Ascending aorta (tissue), 2 donors: ENCODE results near the gene MLN. TPM values are rescaled to one million over a fixed set of nuclear protein-coding genes. Genes with fewer than 3 reads are reported as not detected.
"Not testable (repeated sequence)": the region's sequence is repeated elsewhere in the genome, so short reads cannot be mapped to it uniquely, and the experiment has no call there.

ENCODE experiments used
- DNase-seq, 2 donors: peaks; one replicate each; pipeline ENCODE4 v3.0.0-alpha.2; 2019; ENCODE audit warnings: low spot score in 2 of 2
- H3K27ac ChIP-seq, 2 donors: fragments of 200-600 bp; sonication (generic); one replicate each; pipeline ENCODE4 v1.5.1; 2016 to 2017; ENCODE audit warnings: mild to moderate bottlenecking in 1 of 2
- H3K27me3 ChIP-seq: fragments of 200-600 bp; sonication (generic); one replicate; pipeline ENCODE4 v1.5.1; 2017
- H3K36me3 ChIP-seq, 2 donors: fragments of 200-600 bp; sonication (generic); one replicate each; pipeline ENCODE4 v1.5.1; 2016
- H3K4me1 ChIP-seq, 2 donors: fragments of 200-600 bp; sonication (generic); one replicate each; pipeline ENCODE4 v1.5.1; 2016 to 2017; ENCODE audit warnings: mild to moderate bottlenecking in 1 of 2
- H3K4me3 ChIP-seq, 2 donors: fragments of 200-600 bp; sonication (generic); one replicate each; pipeline ENCODE4 v1.5.1; 2016 to 2017; ENCODE audit warnings: mild to moderate bottlenecking in 1 of 2
- H3K9me3 ChIP-seq, 2 donors: fragments of 200-600 bp; sonication (generic); one replicate each; pipeline ENCODE4 v1.5.1; 2016
- intact Hi-C: fragments of 100-400 bp; cut with DNase I; formaldehyde crosslinking; loops from one replicate; pipeline ENCODE4 v1.15.1; 2023
- total RNA-seq: library from RNA; depleted of rRNA; stranded (reverse); fragments of >200 nt; gene quantifications from one replicate; pipeline ENCODE4 v1.1.0, GENCODE V29; 2016
- TF ChIP-seq, protein P1 (sequence below), 3 experiments: fragments of 200-600 bp in 2 of 3; fragments of 450-650 bp in 1 of 3; sonication (generic) in 2 of 3; IDR thresholded peaks; one replicate each; pipeline ENCODE4 v1.5.1; 2016 to 2019; ENCODE audit warnings: antibody characterized with exemption in 3 of 3, mild to moderate bottlenecking in 1 of 3, moderate library complexity in 1 of 3

Gene MLN
- total RNA-seq, 1 donor from 2014 or later, result not detected

DNA sequence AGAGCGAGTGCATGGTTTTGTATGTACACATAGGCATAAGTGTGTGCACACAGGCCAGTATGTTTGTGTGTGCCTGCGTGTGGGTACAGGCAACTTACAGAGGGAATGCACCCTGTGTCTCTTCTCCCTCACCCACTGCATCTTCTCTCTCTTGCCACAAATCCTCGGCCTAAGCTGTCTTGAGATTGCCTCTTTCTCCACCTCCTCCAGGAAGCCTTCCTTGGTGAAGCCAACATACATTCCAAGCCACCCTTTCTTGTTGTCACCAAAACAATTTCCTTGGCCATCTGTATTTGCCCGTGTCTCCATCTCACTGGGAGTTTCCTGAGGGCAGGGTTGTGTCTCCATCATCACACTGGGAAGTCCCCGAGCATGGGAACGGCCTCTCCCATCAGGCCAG is 29.8 kb upstream of the MLN start:
- TF ChIP-seq, protein P1, sequence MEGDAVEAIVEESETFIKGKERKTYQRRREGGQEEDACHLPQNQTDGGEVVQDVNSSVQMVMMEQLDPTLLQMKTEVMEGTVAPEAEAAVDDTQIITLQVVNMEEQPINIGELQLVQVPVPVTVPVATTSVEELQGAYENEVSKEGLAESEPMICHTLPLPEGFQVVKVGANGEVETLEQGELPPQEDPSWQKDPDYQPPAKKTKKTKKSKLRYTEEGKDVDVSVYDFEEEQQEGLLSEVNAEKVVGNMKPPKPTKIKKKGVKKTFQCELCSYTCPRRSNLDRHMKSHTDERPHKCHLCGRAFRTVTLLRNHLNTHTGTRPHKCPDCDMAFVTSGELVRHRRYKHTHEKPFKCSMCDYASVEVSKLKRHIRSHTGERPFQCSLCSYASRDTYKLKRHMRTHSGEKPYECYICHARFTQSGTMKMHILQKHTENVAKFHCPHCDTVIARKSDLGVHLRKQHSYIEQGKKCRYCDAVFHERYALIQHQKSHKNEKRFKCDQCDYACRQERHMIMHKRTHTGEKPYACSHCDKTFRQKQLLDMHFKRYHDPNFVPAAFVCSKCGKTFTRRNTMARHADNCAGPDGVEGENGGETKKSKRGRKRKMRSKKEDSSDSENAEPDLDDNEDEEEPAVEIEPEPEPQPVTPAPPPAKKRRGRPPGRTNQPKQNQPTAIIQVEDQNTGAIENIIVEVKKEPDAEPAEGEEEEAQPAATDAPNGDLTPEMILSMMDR (IDR thresholded peaks at IDR 0.05), result no peak
- intact Hi-C loops, result no loop called here
- no peak overlapping the region for H3K4me3 ChIP-seq
- no peaks in the 10 kb centered on the region for H3K36me3 ChIP-seq
- H3K4me1 ChIP-seq, result no peaks in the 10 kb centered on the region
- no peaks in the 10 kb centered on the region for H3K27me3 ChIP-seq
- no peak for DNase-seq
- no peak overlapping the region for H3K27ac ChIP-seq
- no peaks in the 10 kb centered on the region for H3K9me3 ChIP-seq

GRCh38 chr6:33832831-33833230 is 29.0 kb upstream of the MLN start:
- H3K36me3 ChIP-seq, DNase-seq, H3K9me3 ChIP-seq, H3K27me3 ChIP-seq, H3K4me3 ChIP-seq, H3K27ac ChIP-seq, H3K4me1 ChIP-seq, intact Hi-C loops: not testable (repeated sequence)

DNA sequence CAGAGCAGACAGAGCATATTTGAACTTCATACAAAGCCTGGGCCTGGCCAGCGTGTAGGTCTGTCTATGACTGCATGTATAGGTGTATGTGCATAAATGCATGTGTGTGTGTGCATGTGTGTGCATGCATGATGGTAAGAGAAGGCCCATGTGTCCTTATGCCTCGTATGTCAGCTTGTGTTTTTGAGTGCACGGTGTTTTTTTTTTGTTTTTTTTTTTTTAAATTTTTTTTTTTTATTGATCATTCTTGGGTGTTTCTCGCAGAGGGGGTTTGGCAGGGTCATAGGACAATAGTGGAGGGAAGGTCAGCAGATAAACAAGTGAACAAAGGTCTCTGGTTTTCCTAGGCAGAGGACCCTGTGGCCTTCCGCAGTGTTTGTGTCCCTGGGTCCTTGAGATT is 27.9 kb upstream of the MLN start:
- H3K36me3 ChIP-seq, DNase-seq, intact Hi-C loops, H3K9me3 ChIP-seq, H3K4me3 ChIP-seq, H3K27ac ChIP-seq, H3K27me3 ChIP-seq, H3K4me1 ChIP-seq: not testable (repeated sequence)

- intact Hi-C loops, result no loop called here
- Histone ChIP-seq H3K4me3 (no peak overlapping the region), H3K9me3 (no peaks in the 10 kb centered on the region), H3K4me1 (no peaks in the 10 kb centered on the region), H3K27ac (no peak overlapping the region), H3K27me3 (no peaks in the 10 kb centered on the region), H3K36me3 (no peaks in the 10 kb centered on the region)
- TF ChIP-seq, protein P1 (IDR thresholded peaks at IDR 0.05), result no peak
- DNase-seq, result no peak
Observed at GRCh38 chr6:33830635-33831240, 26.9 kb upstream of the MLN start.

- no peaks in the 10 kb centered on the region for H3K36me3 ChIP-seq
- intact Hi-C loops, result no loop called here
- DNase-seq, result no peak
- no peak overlapping the region for H3K27ac ChIP-seq
- H3K4me1 ChIP-seq, result no peaks in the 10 kb centered on the region
- no peak overlapping the region for H3K4me3 ChIP-seq
- no peaks in the 10 kb centered on the region for H3K27me3 ChIP-seq
- H3K9me3 ChIP-seq, result no peaks in the 10 kb centered on the region
- TF ChIP-seq, protein P1 (IDR thresholded peaks at IDR 0.05), result no peak
Observed at GRCh38 chr6:33828764-33829731, 25.2 kb upstream of the MLN start.

DNA sequence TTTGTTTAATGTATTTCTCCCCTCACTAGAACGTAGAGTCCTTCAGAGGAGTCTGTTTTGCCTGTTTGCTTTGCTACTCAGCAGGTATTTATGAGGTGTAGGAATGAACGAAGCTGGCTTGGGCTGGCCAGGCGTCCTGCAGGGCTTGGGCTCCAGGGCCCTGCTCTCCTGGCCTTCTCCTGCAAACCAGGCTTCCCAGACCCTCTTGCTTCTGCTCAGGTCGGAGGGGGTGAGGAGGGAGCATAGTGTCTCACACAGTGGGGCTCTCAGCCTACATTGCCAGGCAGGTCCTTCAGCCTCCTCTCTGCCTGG is 24.6 kb upstream of the MLN start:
- intact Hi-C loops, result no loop called here
- Histone ChIP-seq H3K4me1 (no peaks in the 10 kb centered on the region), H3K27ac (no peak overlapping the region), H3K36me3 (no peaks in the 10 kb centered on the region), H3K27me3 (no peaks in the 10 kb centered on the region), H3K4me3 (no peak overlapping the region), H3K9me3 (no peaks in the 10 kb centered on the region)
- DNase-seq, result no peak
- TF ChIP-seq, protein P1 (IDR thresholded peaks at IDR 0.05), result no peak
